CD4-positive, alpha-beta T cell (primary cell): ENCODE data around the gene CDK5RAP1. TPM values are rescaled to one million over a fixed set of nuclear protein-coding genes. Genes with fewer than 3 reads are reported as not detected.
"Not testable (repeated sequence)": the region's sequence is repeated elsewhere in the genome, so short reads cannot be mapped to it uniquely, and the experiment has no call there.

Experiments used
- ATAC-seq: fragments of 200-7000 bp; cut with Tn5 transposase; one replicate; pipeline ENCODE4 v1.10.0; 2022; ENCODE audit warnings: mild to moderate bottlenecking; ENCODE audit not compliant: poor library complexity
- CTCF ChIA-PET: fragments of 350-600 bp; sonication (Branson Sonifier 250); formaldehyde crosslinking; loops from one replicate; lab custom pipeline; 2021; ENCODE audit warnings: antibody characterized with exemption, inconsistent platforms; lab: Charles Lee
- POLR2A ChIA-PET: fragments of 350-600 bp; sonication (Branson Sonifier 250); formaldehyde crosslinking; loops from one replicate; lab custom pipeline; 2021; ENCODE audit warnings: antibody characterized with exemption, inconsistent platforms; lab: Charles Lee
- DNase-seq, 14 experiments: peaks; one replicate each; pipeline ENCODE4 v3.0.0-alpha.2; 2013 to 2020; ENCODE audit warnings: mixed read lengths in 2 of 14
- H3K27ac ChIP-seq, 2 donors: one replicate each; pipeline versions ENCODE4 v1.5.1 to v1.7.0; 2013; ENCODE audit warnings: low read length in 2 of 2, low read depth in 1 of 2, mild to moderate bottlenecking in 1 of 2
- H3K27me3 ChIP-seq, 2 experiments: 1 replicate in 1 of 2; 2 replicates in 1 of 2; pipeline versions ENCODE4 v1.6.1 to v1.7.0; 2013; ENCODE audit warnings: low read length in 2 of 2, control low read depth in 1 of 2, mild to moderate bottlenecking in 1 of 2, moderate library complexity in 1 of 2; ENCODE audit not compliant: insufficient read depth in 2 of 2, control insufficient read depth in 1 of 2
- H3K36me3 ChIP-seq: one replicate; pipeline ENCODE4 v1.6.1; 2013; ENCODE audit warnings: low read length, control low read depth; ENCODE audit not compliant: insufficient read depth
- H3K4me1 ChIP-seq: one replicate; pipeline ENCODE4 v1.6.1; 2013; ENCODE audit warnings: low read length, control low read depth; ENCODE audit not compliant: insufficient read depth
- H3K4me3 ChIP-seq: one replicate; pipeline ENCODE4 v1.5.1; 2013; ENCODE audit warnings: mild to moderate bottlenecking, low read length, moderate library complexity
- H3K9me3 ChIP-seq, 2 experiments: 1 replicate in 1 of 2; 2 replicates in 1 of 2; pipeline versions ENCODE4 v1.6.1 to v1.7.0; 2013; ENCODE audit warnings: low read length in 2 of 2, mild to moderate bottlenecking in 2 of 2, control low read depth in 1 of 2, moderate library complexity in 1 of 2; ENCODE audit not compliant: control insufficient read depth in 1 of 2, insufficient read depth in 1 of 2
- H3K27ac Mint-ChIP-seq: one replicate; pipeline ENCODE4 v1.8.0; 2020; ENCODE audit warnings: mixed read lengths
- H3K27me3 Mint-ChIP-seq: one replicate; pipeline ENCODE4 v1.8.0; 2021; ENCODE audit warnings: mixed read lengths
- H3K36me3 Mint-ChIP-seq: one replicate; pipeline ENCODE4 v1.8.0; 2021; ENCODE audit warnings: low read depth, mixed read lengths
- H3K4me1 Mint-ChIP-seq: one replicate; pipeline ENCODE4 v1.8.0; 2021; ENCODE audit warnings: low read depth, mixed read lengths
- H3K4me3 Mint-ChIP-seq: one replicate; pipeline ENCODE4 v1.8.0; 2020; ENCODE audit warnings: mild to moderate bottlenecking, mixed read lengths
- H3K9me3 Mint-ChIP-seq: one replicate; pipeline ENCODE4 v1.8.0; 2020; ENCODE audit warnings: mixed read lengths
- CTCF ChIP-seq: fragments of 200-600 bp; IDR thresholded peaks from one replicate; pipeline ENCODE4 v1.8.0; 2022; ENCODE audit warnings: antibody characterized with exemption, mild to moderate bottlenecking
- intact Hi-C, 2 experiments: fragments of 100-400 bp; cut with DNase I in 1 of 2; cut with micrococcal nuclease in 1 of 2; formaldehyde crosslinking; loops; one replicate each; pipeline versions ENCODE4 v1.15.1 to v1.9.0; 2023 to 2025; cut with DNase I, micrococcal nuclease
- total RNA-seq, 174 experiments: library from RNA in 2 of 174; stranded (reverse) in 2 of 174; gene quantifications; one replicate each; pipeline ENCODE4 v1.2.3 and lab custom pipeline; 2021 to 2026

Gene CDK5RAP1
- total RNA-seq, 2 experiments from 2014 or later: 59.7 to 63.0 TPM

GRCh38 chr20:33433465-33434234 is 32.3 kb upstream of the CDK5RAP1 start:
- H3K27ac Mint-ChIP-seq: no peak overlapping the region
- no peak for ATAC-seq
- DNase-seq: no peak
- no peaks in the 10 kb centered on the region for H3K4me1 ChIP-seq
- intact Hi-C loops: no loop called here
- no peak for TF ChIP-seq CTCF
- no peak overlapping the region for H3K4me3 ChIP-seq
- no peak overlapping the region for H3K27ac ChIP-seq
- H3K36me3 Mint-ChIP-seq: no peaks in the 10 kb centered on the region
- no peaks in the 10 kb centered on the region for H3K27me3 Mint-ChIP-seq
- no peaks in the 10 kb centered on the region for H3K9me3 Mint-ChIP-seq
- H3K27me3 ChIP-seq: no peaks in the 10 kb centered on the region
- H3K9me3 ChIP-seq: no peaks in the 10 kb centered on the region
- no peaks in the 10 kb centered on the region for H3K4me1 Mint-ChIP-seq
- no peak overlapping the region for H3K4me3 Mint-ChIP-seq
- ChIA-PET POLR2A (no interaction called here), CTCF (interaction anchor here (0.7 kb wide), 1 partner anchor 56 kb away, joined by 3 read pairs; no protein-coding TSS in a partner anchor)
- H3K36me3 ChIP-seq: no peaks in the 10 kb centered on the region

GRCh38 chr20:33431797-33432381 is 30.6 kb upstream of the CDK5RAP1 start:
- Histone ChIP-seq H3K27me3 (no peaks in the 10 kb centered on the region), H3K36me3 (no peaks in the 10 kb centered on the region), H3K9me3 (no peaks in the 10 kb centered on the region), H3K27ac (no peak overlapping the region), H3K4me1 (no peaks in the 10 kb centered on the region), H3K4me3 (no peak overlapping the region)
- Mint-ChIP-seq H3K27ac (no peak overlapping the region), H3K4me1 (no peaks in the 10 kb centered on the region), H3K9me3 (no peaks in the 10 kb centered on the region), H3K4me3 (no peak overlapping the region), H3K27me3 (no peaks in the 10 kb centered on the region), H3K36me3 (no peaks in the 10 kb centered on the region)
- CTCF ChIA-PET: no interaction called here
- DNase-seq: no peak
- intact Hi-C loops: no loop called here
- ATAC-seq: no peak
- POLR2A ChIA-PET: no interaction called here
- TF ChIP-seq CTCF: no peak

GRCh38 chr20:33423875-33424274 is 22.6 kb upstream of the CDK5RAP1 start:
- H3K27ac Mint-ChIP-seq, H3K27me3 Mint-ChIP-seq, H3K4me3 Mint-ChIP-seq, DNase-seq, CTCF ChIA-PET, H3K9me3 Mint-ChIP-seq, H3K36me3 ChIP-seq, ATAC-seq, H3K4me1 Mint-ChIP-seq, H3K9me3 ChIP-seq, H3K36me3 Mint-ChIP-seq, intact Hi-C loops, POLR2A ChIA-PET, H3K4me3 ChIP-seq, H3K27me3 ChIP-seq, H3K4me1 ChIP-seq, H3K27ac ChIP-seq: not testable (repeated sequence)
